HL-60 (cell line): ENCODE results near the gene DLX5.

Source experiments
- DNase-seq, 2 experiments: peaks; one replicate each; pipeline ENCODE4 v3.0.0-alpha.2; 2010 to 2020; ENCODE audit warnings: low read depth in 1 of 2, low spot score in 1 of 2
- H3K27ac ChIP-seq: fragments of 250-450 bp; sonication (Bioruptor Pico); replicated peaks from 2 replicates; pipeline ENCODE4 v1.5.1; 2020; ENCODE audit warnings: mild to moderate bottlenecking, moderate library complexity
- H3K27me3 ChIP-seq: fragments of 250-450 bp; sonication (Bioruptor Pico); 2 replicates; pipeline ENCODE4 v1.5.1; 2021; ENCODE audit warnings: mild to moderate bottlenecking, moderate library complexity; ENCODE audit not compliant: insufficient read depth, poor library complexity, severe bottlenecking
- H3K4me3 ChIP-seq: replicated peaks from 2 replicates; pipeline ENCODE4 v1.5.1; 2011; ENCODE audit warnings: mild to moderate bottlenecking, control low read depth, low read length; ENCODE audit not compliant: insufficient read depth
- GABPA ChIP-seq: IDR thresholded peaks from 2 replicates; pipeline ENCODE4 v1.6.1; 2012; ENCODE audit warnings: low read depth
- POLR2AphosphoS5 ChIP-seq: IDR thresholded peaks from 2 replicates; pipeline ENCODE4 v1.6.1; 2012; ENCODE audit warnings: low read depth
- SPI1 ChIP-seq: IDR thresholded peaks from 2 replicates; pipeline ENCODE4 v1.6.1; 2012; ENCODE audit warnings: low read depth, mild to moderate bottlenecking, borderline replicate concordance
- TF ChIP-seq, protein P1 (sequence below): IDR thresholded peaks from 2 replicates; pipeline ENCODE4 v1.6.1; 2012; ENCODE audit warnings: low read depth; ENCODE audit not compliant: insufficient replicate concordance
- TF ChIP-seq, protein P2 (sequence below): IDR thresholded peaks from one replicate; pipeline ENCODE4 v1.5.1; 2011; ENCODE audit warnings: low read length, control low read depth, inconsistent platforms; ENCODE audit not compliant: insufficient read depth

The DLX5 gene

DNA sequence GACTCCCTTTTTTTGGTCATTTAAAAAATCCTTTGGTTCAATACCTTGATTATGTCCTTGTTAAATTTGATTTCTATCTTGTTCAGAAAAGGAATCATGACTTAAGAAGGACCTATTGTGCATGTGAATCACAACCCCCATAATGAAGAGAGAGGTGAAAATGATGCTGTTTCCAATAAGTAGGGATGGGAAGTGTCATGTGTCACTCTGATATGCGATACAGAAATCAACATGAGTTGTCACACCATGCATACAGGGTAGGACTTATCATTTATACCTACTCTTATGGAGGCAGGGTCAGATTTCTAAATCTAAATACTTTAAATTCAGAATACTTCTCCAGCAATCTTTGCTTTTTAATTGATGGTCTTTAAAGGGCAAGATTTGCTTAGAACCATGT, 38.6 kb downstream of the DLX5 start:
- no peak for DNase-seq
- peaks cover 22% of the 10 kb centered on the region for H3K27me3 ChIP-seq
- H3K4me3 ChIP-seq: no peak overlapping the region
- TF ChIP-seq, protein P1, sequence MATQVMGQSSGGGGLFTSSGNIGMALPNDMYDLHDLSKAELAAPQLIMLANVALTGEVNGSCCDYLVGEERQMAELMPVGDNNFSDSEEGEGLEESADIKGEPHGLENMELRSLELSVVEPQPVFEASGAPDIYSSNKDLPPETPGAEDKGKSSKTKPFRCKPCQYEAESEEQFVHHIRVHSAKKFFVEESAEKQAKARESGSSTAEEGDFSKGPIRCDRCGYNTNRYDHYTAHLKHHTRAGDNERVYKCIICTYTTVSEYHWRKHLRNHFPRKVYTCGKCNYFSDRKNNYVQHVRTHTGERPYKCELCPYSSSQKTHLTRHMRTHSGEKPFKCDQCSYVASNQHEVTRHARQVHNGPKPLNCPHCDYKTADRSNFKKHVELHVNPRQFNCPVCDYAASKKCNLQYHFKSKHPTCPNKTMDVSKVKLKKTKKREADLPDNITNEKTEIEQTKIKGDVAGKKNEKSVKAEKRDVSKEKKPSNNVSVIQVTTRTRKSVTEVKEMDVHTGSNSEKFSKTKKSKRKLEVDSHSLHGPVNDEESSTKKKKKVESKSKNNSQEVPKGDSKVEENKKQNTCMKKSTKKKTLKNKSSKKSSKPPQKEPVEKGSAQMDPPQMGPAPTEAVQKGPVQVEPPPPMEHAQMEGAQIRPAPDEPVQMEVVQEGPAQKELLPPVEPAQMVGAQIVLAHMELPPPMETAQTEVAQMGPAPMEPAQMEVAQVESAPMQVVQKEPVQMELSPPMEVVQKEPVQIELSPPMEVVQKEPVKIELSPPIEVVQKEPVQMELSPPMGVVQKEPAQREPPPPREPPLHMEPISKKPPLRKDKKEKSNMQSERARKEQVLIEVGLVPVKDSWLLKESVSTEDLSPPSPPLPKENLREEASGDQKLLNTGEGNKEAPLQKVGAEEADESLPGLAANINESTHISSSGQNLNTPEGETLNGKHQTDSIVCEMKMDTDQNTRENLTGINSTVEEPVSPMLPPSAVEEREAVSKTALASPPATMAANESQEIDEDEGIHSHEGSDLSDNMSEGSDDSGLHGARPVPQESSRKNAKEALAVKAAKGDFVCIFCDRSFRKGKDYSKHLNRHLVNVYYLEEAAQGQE: no peak
- TF ChIP-seq SPI1 (no peak), GABPA (no peak), POLR2AphosphoS5 (no peak)
- TF ChIP-seq, protein P2, sequence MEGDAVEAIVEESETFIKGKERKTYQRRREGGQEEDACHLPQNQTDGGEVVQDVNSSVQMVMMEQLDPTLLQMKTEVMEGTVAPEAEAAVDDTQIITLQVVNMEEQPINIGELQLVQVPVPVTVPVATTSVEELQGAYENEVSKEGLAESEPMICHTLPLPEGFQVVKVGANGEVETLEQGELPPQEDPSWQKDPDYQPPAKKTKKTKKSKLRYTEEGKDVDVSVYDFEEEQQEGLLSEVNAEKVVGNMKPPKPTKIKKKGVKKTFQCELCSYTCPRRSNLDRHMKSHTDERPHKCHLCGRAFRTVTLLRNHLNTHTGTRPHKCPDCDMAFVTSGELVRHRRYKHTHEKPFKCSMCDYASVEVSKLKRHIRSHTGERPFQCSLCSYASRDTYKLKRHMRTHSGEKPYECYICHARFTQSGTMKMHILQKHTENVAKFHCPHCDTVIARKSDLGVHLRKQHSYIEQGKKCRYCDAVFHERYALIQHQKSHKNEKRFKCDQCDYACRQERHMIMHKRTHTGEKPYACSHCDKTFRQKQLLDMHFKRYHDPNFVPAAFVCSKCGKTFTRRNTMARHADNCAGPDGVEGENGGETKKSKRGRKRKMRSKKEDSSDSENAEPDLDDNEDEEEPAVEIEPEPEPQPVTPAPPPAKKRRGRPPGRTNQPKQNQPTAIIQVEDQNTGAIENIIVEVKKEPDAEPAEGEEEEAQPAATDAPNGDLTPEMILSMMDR: no peak
- H3K27ac ChIP-seq: no peak overlapping the region

DNA sequence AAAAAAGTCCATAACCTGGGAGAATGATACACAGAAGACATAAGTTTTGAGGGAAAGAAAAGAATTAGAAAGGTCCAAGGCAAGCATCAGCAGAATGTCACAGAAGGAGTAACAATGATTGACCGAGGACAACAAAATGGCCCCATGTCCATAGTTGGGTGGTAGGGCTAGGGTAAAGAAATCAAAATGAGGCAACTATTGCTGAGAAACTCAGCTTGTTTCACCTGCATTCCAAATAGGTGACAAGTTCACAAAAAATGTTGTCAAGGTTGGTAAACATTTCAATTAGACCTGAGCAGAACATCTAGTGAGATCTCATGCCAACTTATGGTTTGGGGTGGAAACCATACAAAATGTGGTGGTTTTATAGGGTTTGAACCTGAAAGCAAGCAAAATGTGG, 42.0 kb downstream of the DLX5 start:
- TF ChIP-seq, protein P2: no peak
- TF ChIP-seq, protein P1: no peak
- TF ChIP-seq POLR2AphosphoS5: no peak
- TF ChIP-seq SPI1: no peak
- TF ChIP-seq GABPA: no peak
- no peak for DNase-seq
- H3K27ac ChIP-seq: no peak overlapping the region
- no peak overlapping the region for H3K4me3 ChIP-seq
- H3K27me3 ChIP-seq: peaks cover 4% of the 10 kb centered on the region

DNA sequence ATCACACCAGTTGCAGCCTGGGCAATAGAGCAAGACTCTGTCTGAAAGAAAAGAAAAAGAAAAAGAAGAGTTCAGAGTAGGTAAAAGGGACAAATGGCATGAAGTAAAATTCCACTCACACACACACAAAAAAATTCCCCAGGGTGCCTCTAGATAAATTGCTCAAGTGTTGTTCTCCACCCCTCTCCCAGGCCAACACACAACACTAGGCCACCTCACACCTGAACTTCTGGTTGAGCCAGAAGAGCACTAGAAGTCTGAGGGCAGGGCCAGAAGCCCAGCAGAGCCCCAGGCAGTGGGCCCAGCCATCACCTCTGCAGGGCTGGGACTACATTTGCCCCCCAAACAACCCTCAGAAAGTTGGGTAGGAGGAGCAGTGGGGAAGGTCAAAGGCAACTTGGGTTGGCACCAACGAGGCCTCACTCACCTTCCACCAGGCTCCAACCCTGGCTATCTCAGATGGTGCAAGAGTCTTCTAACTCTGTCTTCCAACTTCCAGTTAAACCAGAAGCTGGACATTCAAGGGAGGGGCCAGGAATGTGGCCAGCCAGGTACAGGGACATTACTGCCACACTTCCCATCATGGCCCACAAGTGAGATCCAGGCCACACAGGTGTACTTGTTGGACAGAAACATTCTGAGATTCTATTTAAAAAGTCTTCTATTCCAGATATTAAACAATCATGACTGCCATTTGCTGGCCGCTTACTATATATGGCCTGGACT, 44.9 kb downstream of the DLX5 start:
- Histone ChIP-seq H3K27ac (no peak overlapping the region), H3K4me3 (no peak overlapping the region), H3K27me3 (peaks cover 5% of the 10 kb centered on the region)
- no peak for TF ChIP-seq SPI1
- TF ChIP-seq GABPA: no peak
- TF ChIP-seq, protein P2: no peak
- TF ChIP-seq, protein P1: no peak
- no peak for TF ChIP-seq POLR2AphosphoS5
- DNase-seq: no peak
